LNCaP clone FGC (cell line): ENCODE data around the gene ARMH1.

Source experiments
- DNase-seq: peaks from one replicate; pipeline ENCODE4 v3.0.0-alpha.2; 2011; ENCODE audit warnings: low read depth
- H3K4me3 ChIP-seq: 2 replicates; pipeline ENCODE4 v1.5.1; 2011; ENCODE audit warnings: mild to moderate bottlenecking, low read depth, low read length, control low read depth
- TF ChIP-seq, protein P1 (sequence below): IDR thresholded peaks from 2 replicates; pipeline ENCODE4 v1.5.1; 2012; ENCODE audit warnings: mild to moderate bottlenecking; ENCODE audit not compliant: control insufficient read depth, insufficient read depth; ENCODE audit errors: extremely low read depth

ARMH1 gene

GRCh38 chr1:44678120-44678519, 3.6 kb downstream of the ARMH1 start:
- TF ChIP-seq, protein P1, sequence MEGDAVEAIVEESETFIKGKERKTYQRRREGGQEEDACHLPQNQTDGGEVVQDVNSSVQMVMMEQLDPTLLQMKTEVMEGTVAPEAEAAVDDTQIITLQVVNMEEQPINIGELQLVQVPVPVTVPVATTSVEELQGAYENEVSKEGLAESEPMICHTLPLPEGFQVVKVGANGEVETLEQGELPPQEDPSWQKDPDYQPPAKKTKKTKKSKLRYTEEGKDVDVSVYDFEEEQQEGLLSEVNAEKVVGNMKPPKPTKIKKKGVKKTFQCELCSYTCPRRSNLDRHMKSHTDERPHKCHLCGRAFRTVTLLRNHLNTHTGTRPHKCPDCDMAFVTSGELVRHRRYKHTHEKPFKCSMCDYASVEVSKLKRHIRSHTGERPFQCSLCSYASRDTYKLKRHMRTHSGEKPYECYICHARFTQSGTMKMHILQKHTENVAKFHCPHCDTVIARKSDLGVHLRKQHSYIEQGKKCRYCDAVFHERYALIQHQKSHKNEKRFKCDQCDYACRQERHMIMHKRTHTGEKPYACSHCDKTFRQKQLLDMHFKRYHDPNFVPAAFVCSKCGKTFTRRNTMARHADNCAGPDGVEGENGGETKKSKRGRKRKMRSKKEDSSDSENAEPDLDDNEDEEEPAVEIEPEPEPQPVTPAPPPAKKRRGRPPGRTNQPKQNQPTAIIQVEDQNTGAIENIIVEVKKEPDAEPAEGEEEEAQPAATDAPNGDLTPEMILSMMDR: no peak
- H3K4me3 ChIP-seq: no peak overlapping the region

GRCh38 chr1:44678626-44679025, 4.1 kb downstream of the ARMH1 start:
- DNase-seq: no peak
- TF ChIP-seq, protein P1: no peak
- no peak overlapping the region for H3K4me3 ChIP-seq

More at GRCh38 chr1:44678120-44678519, 3.6 kb downstream of the ARMH1 start:
- DNase-seq: no peak

GRCh38 chr1:44679468-44679867, 5.0 kb downstream of the ARMH1 start:
- no peak for DNase-seq
- TF ChIP-seq, protein P1: no peak
- H3K4me3 ChIP-seq: no peak overlapping the region

DNA sequence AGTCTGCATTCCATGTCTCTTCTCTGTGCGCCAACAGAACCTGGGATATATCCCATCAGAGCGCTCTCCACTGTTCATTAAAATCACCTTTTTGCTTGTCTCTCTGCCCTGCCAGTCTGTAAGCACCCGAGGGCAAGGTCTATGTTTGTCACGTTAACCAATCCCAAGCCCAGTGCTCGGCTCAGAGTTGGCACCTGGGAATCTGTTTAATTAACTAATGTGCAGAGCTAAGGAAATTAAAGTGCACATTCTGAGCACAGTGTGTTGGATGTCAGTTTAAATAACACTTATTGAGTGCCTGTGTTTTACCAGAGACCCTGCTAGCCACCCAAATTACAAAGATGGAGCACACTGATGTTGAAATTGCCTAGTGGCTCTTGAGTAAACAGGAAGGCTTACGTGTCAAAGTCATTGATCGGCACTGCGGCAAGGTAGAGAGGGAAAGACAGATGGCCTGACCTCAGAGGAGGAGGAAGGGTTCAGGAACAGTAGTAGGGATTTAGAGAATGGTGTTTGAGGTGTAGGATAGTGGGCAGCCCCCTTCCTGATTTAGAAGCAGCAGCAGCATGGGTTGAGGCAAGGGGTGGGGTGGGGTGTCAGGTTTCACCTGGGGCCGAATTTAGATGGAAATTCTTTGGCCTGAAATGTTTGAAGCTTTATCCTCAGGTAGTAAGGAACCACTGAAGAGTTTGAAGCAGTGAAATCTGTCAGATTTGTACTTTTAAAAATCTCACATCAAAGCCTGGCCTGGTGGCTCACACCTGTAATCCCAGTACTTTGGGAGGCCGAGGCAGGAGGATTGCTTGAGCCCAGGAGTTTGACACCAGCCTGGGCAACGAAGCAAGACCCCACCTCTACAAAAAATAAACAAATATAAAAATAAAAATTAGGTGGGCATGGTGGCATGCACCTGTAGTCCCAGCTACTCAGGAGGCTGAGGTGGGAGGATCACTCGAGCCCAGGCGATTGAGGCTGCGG, 7.7 kb downstream of the ARMH1 start:
- H3K4me3 ChIP-seq: no peak overlapping the region
- no peak for DNase-seq
- TF ChIP-seq, protein P1: no peak

DNA sequence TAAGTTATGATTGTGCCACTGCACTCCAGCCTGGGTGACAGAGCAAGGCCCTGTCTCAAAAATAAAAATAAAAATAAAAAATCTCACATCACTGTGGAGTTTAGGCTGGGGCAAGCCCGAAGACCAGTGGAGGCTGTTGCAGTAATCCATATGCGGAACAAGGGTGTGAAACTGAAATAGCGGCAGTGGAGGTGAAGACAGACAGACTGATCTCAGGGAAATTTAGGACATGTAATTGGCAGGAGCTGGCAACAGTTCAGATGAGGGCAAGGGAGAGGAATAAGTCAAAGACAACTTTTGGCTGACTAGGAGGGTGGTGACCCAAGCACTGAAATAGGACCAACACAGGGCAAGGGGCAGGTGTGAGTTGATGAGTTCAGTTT, 8.4 kb downstream of the ARMH1 start:
- H3K4me3 ChIP-seq: no peak overlapping the region
- DNase-seq: no peak
- TF ChIP-seq, protein P1: no peak

GRCh38 chr1:44684525-44684924, 10.0 kb downstream of the ARMH1 start:
- DNase-seq: no peak
- TF ChIP-seq, protein P1: no peak
- no peak overlapping the region for H3K4me3 ChIP-seq
